ENCODE results near the gene SARM1.

The SARM1 gene

DNA sequence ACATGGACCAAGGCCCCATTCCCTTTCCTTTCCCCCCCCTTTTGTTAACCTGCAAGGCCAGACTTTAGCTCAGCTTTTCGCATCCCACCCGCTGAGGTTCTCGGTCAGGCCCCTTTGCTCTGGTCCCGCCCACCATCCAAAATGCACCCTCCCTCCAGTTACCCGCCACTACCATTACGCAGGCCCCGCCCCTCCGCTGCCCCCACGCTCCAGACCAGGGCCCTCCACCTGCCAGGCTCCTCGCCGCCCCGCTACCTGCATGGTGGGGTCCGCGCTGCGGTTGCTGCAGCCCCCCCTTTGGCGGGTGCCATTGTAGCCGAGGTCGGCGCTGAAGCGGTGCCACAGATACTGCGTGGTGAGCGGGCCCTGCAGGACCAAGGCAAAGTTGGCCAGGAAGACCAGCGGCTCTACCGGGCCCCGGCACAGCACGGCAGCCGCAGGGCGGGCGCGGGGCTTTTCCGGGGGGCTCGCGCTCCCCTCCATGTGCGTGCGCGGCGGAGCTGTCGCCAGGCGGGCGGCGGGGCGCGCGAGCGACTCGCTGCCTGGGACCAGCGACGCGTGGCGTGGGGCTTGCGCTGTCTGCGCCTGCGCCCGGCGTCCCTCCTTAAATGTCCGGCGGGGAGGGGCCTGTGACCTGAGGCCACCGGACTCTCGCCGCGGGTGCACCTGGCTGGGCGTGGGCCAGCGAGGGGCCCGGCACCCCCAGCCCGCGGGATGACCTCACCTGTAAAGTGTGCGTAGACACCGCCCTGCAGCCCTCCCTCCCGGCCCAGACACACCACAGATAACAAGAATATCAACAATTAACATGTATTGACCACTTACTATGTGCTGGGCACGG is 34.4 kb downstream of the SARM1 start, which contains the start of gene SLC46A1:
Gene SLC46A1, minus strand, starts transcription at position 581 of the 841 bp plus-strand sequence. Its CDS starts 98 bp downstream, at position 483.
- Histone ChIP-seq H2AFZ (ENCODE audit: low read depth) (peak within 1 kb of the TSS; percentile 92), H3K4me2 (peak within 1 kb of the TSS; percentile 58), H3K9ac (peak within 1 kb of the TSS; percentile 84), H3K27me3 (ENCODE audit: insufficient read depth, low read depth) (no peaks in the 10 kb centered on the region), H3K36me3 (ENCODE audit: insufficient read depth) (no peaks in the 10 kb centered on the region), H4K20me1 (ENCODE audit: insufficient read depth) (no peaks in the 10 kb centered on the region), H3K4me3 (IDR thresholded peaks at IDR 0.05; ENCODE audit: insufficient read depth, low read depth, low read length) (peak within 1 kb of the TSS; percentile 42), H3K27ac (no peak within 1 kb of the TSS), H3K79me2 (ENCODE audit: insufficient read depth, low read depth) (no peaks in the 10 kb centered on the region), H3K4me1 (ENCODE audit: low read depth, poor library complexity, severe bottlenecking) (no peaks in the 10 kb centered on the region)
- TF ChIP-seq, protein P1, sequence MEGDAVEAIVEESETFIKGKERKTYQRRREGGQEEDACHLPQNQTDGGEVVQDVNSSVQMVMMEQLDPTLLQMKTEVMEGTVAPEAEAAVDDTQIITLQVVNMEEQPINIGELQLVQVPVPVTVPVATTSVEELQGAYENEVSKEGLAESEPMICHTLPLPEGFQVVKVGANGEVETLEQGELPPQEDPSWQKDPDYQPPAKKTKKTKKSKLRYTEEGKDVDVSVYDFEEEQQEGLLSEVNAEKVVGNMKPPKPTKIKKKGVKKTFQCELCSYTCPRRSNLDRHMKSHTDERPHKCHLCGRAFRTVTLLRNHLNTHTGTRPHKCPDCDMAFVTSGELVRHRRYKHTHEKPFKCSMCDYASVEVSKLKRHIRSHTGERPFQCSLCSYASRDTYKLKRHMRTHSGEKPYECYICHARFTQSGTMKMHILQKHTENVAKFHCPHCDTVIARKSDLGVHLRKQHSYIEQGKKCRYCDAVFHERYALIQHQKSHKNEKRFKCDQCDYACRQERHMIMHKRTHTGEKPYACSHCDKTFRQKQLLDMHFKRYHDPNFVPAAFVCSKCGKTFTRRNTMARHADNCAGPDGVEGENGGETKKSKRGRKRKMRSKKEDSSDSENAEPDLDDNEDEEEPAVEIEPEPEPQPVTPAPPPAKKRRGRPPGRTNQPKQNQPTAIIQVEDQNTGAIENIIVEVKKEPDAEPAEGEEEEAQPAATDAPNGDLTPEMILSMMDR (conservative IDR thresholded peaks at IDR 0.05; ENCODE audit: low read depth, low read length), result no peak

DNA sequence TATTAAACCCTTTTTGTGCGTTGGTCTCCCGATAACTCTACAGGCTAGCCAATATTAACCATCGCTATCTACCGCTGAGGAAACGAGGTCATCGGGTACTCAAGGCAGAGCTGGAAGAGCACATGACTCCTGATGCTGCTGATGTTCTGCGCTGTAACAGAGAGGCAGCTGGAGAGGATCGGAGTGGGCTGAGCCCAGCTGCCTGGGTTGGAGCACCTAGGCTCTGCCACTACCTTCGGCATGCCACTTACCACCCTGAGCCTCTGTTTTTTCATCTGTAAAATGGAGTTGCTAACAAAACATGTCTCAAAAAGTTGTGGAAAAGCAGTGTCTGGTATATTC is 35.0 kb downstream of the SARM1 start:
- Histone ChIP-seq H4K20me1 (ENCODE audit: insufficient read depth) (no peaks in the 10 kb centered on the region), H3K4me3 (IDR thresholded peaks at IDR 0.05; ENCODE audit: insufficient read depth, low read depth, low read length) (no peak overlapping the region), H3K9ac (peak overlapping the region; percentile 84; the same call in 1 of the 2 replicates), H3K36me3 (ENCODE audit: insufficient read depth) (no peaks in the 10 kb centered on the region), H3K27ac (no peak overlapping the region), H3K4me2 (peak overlapping the region; percentile 58), H3K79me2 (ENCODE audit: insufficient read depth, low read depth) (no peaks in the 10 kb centered on the region), H3K4me1 (ENCODE audit: low read depth, poor library complexity, severe bottlenecking) (no peaks in the 10 kb centered on the region), H2AFZ (ENCODE audit: low read depth) (peak overlapping the region; percentile 92), H3K27me3 (ENCODE audit: insufficient read depth, low read depth) (no peaks in the 10 kb centered on the region)
- TF ChIP-seq, protein P1 (conservative IDR thresholded peaks at IDR 0.05; ENCODE audit: low read depth, low read length), result no peak

DNA sequence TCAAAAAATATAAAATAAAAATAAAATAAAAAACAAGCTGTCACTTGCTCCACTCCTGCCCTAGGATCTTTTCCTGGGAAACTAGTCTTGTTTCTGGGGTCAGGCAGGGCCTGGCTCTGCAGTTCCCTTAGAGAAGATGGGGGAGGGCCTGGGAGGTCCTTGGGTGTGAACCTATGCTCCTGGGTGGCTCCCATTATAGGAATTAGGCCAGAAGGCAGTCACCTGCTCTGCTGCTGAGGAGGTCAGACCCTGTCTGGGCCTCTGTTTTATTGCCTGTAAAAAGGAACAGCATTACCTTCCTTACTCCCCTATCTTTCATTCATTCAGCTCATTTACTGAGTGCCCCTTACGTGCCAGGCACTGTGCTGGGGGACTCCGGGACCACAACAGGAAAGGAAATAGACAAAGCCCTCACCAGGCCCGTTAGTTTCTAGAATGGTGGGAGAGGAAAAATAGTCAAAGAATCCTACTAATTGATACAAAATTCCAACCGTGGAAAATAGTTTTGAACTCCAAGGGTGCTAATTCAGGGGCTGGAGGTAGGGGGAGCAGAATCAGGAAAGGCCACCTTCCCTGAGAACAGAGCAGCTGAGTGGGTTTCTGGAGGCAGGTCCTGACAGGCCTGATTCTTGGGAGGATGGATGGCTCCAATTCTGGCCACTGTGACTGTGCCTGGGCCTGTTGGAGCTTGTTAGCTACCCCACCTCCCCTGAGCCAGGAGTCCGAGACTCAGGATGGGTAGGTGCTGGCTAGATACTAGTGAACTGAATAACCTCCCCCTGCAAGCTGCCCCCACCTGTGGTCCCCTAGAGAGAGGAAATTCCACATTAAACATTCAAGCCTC is 35.9 kb downstream of the SARM1 start:
- Histone ChIP-seq H3K27ac (no peak overlapping the region), H3K4me2 (no peak overlapping the region), H3K27me3 (ENCODE audit: insufficient read depth, low read depth) (no peaks in the 10 kb centered on the region), H3K36me3 (ENCODE audit: insufficient read depth) (no peaks in the 10 kb centered on the region), H2AFZ (ENCODE audit: low read depth) (no peak overlapping the region), H4K20me1 (ENCODE audit: insufficient read depth) (no peaks in the 10 kb centered on the region), H3K9ac (no peak overlapping the region), H3K79me2 (ENCODE audit: insufficient read depth, low read depth) (no peaks in the 10 kb centered on the region), H3K4me1 (ENCODE audit: low read depth, poor library complexity, severe bottlenecking) (no peaks in the 10 kb centered on the region), H3K4me3 (IDR thresholded peaks at IDR 0.05; ENCODE audit: insufficient read depth, low read depth, low read length) (no peak overlapping the region)
- TF ChIP-seq, protein P1 (conservative IDR thresholded peaks at IDR 0.05; ENCODE audit: low read depth, low read length), result no peak

DNA sequence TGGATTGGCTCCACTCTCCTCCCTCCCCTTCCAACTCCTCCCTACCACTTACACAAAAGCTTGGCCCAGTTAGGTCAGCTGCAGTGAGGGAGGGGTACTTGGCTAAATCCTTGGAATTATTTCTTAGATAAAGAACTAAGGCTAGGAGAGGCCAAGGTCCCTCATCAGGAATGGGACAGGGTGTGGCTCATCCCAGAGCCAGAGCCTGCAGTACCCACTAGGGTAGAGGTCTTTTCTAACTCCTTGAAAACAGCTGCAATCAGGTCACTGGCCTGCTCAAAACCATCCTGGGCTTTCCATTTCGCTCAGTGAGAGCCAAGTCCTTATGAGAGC is 36.4 kb downstream of the SARM1 start:
- H3K4me2 ChIP-seq, result no peak overlapping the region
- H3K27ac ChIP-seq, result no peak overlapping the region

More for the DNA sequence above, 36.4 kb downstream of the SARM1 start:
- Histone ChIP-seq H3K36me3 (ENCODE audit: insufficient read depth) (no peaks in the 10 kb centered on the region), H3K27me3 (ENCODE audit: insufficient read depth, low read depth) (no peaks in the 10 kb centered on the region), H3K9ac (no peak overlapping the region), H3K4me1 (ENCODE audit: low read depth, poor library complexity, severe bottlenecking) (no peaks in the 10 kb centered on the region), H2AFZ (ENCODE audit: low read depth) (no peak overlapping the region), H3K4me3 (IDR thresholded peaks at IDR 0.05; ENCODE audit: insufficient read depth, low read depth, low read length) (no peak overlapping the region), H3K79me2 (ENCODE audit: insufficient read depth, low read depth) (no peaks in the 10 kb centered on the region), H4K20me1 (ENCODE audit: insufficient read depth) (no peaks in the 10 kb centered on the region)
- TF ChIP-seq, protein P1 (conservative IDR thresholded peaks at IDR 0.05; ENCODE audit: low read depth, low read length), result no peak
